GM10266 (cell line): ENCODE measurements around the gene RIC8B.

Experiments
- DNase-seq: peaks from one replicate; pipeline ENCODE4 v3.0.0; 2012; ENCODE audit errors: extremely low spot score
- TF ChIP-seq, protein P1 (sequence below): IDR thresholded peaks from 2 replicates; pipeline ENCODE4 v1.5.1; 2012; ENCODE audit warnings: mild to moderate bottlenecking, low read depth; ENCODE audit not compliant: control insufficient read depth, insufficient read depth; ENCODE audit errors: missing control alignments

RIC8B gene

DNA sequence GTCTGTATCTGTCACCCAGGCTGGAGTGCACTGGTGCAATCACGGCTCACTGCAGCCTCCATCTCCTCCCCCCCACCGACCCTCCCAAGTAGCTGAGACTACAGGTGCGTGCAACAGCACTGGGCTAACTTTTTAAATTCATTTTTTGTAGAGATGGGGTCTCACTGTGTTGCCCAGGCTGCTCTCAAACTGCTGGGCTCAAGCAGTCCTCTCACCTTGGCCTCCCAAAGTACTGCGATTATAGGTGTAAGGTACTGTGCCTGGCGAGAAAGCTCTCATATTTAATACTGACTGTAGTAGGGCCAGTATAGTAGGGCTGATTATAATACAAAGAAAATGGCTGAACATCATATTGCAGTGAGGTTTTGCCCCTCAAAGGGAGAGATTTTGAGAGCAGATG lies 2.4 kb downstream of the RIC8B start:
- TF ChIP-seq, protein P1, sequence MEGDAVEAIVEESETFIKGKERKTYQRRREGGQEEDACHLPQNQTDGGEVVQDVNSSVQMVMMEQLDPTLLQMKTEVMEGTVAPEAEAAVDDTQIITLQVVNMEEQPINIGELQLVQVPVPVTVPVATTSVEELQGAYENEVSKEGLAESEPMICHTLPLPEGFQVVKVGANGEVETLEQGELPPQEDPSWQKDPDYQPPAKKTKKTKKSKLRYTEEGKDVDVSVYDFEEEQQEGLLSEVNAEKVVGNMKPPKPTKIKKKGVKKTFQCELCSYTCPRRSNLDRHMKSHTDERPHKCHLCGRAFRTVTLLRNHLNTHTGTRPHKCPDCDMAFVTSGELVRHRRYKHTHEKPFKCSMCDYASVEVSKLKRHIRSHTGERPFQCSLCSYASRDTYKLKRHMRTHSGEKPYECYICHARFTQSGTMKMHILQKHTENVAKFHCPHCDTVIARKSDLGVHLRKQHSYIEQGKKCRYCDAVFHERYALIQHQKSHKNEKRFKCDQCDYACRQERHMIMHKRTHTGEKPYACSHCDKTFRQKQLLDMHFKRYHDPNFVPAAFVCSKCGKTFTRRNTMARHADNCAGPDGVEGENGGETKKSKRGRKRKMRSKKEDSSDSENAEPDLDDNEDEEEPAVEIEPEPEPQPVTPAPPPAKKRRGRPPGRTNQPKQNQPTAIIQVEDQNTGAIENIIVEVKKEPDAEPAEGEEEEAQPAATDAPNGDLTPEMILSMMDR, result no peak
- DNase-seq, result no peak

DNA sequence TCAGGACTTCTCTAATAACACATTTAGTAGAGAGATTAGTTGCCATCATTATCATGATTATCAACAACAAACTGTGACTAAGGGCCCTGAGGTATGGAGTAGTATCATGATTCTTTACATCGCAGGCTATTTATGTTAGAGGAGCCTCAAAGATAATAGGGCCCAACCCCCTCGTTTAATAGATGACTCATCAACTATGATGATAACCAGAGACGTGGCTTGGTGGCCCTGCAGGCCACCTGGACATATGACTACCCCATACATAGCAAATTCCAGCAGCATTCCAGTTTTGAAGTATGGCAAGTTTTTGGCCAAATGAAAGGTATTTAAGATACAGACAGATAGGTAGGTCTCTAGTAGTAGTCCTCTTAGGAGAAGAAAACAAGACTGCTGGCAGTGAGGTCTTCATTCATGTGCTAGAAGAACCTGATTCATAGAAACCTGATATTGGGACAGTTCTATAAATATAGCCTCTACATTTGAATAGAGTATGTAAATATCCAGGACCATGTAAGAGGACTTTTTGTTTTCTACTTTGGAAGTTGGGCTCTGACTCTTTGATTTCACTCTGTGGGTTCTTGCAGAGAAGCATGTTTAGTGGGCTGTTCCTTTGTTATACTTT lies 5.6 kb downstream of the RIC8B start:
- TF ChIP-seq, protein P1, result no peak
- DNase-seq, result no peak

GRCh38 chr12:106782619-106783018 lies 8.1 kb downstream of the RIC8B start:
- no peak for DNase-seq
- TF ChIP-seq, protein P1, result no peak

DNA sequence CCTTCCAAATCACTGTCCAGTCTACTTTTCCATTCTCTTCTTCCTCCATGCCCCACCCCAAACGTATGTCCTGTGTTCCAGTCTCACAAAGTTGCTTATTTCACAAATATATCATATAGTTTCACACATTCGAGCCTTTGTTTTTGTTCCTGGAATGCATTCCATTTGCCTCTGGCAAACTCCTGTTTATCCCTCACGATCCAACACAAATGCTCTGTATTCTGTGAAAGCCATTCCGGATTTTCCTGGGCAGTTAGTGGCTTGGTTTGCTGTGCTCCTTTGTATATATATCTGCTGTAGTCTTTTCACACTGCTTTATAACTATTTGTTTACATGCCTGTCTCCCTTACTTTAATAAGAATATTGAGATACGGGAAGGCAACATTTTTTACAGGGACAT lies 9.0 kb downstream of the RIC8B start:
- no peak for DNase-seq
- TF ChIP-seq, protein P1, result no peak

DNA sequence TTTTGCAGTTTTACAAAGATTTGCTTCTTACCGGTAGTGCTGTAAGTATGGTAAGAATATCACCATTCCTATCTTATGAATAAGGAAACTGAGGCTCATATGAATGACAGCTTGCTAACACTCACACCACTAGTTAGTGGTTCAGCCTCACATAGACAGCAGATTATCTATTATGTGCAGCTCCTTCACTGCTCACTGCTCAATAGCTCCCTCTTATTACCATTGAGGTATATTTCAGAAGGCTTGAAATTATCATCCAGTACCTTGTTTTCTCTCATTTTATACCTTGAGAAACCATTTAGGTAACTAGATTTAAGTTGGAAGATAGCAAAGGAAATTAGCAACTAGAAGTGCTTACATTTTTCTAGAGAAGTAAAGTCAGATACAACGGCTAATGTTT lies 15.5 kb downstream of the RIC8B start:
- TF ChIP-seq, protein P1, result peak; percentile 14
- no peak for DNase-seq

DNA sequence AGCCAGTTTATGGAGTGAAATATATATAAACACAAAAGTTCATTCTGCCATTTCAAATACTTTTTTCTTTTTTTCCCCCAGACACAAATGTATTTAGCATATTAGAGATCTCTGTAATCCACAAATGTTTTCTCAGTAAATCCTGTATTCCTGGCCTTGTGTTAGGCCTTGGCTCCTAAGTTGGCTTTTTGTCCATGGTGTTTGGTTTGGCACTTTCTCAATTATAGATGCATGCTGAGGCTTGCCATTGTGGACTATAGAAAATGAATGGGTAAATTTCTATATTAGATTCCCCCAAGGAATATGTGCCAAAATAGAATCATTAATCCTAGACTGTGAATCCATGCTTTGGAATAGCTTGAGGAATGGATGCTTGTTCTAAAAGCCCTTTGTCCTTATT lies 17.0 kb downstream of the RIC8B start:
- TF ChIP-seq, protein P1, result no peak
- DNase-seq, result no peak

GRCh38 chr12:106794369-106794768 lies 19.9 kb downstream of the RIC8B start:
- DNase-seq, result no peak
- TF ChIP-seq, protein P1, result no peak
